ENCODE data around the gene DCAF17. TPM values are rescaled to one million over a fixed set of nuclear protein-coding genes. Genes with fewer than 3 reads are reported as not detected.

The DCAF17 gene
- total RNA-seq, 1 experiment from 2014 or later = 20.8 TPM

DNA sequence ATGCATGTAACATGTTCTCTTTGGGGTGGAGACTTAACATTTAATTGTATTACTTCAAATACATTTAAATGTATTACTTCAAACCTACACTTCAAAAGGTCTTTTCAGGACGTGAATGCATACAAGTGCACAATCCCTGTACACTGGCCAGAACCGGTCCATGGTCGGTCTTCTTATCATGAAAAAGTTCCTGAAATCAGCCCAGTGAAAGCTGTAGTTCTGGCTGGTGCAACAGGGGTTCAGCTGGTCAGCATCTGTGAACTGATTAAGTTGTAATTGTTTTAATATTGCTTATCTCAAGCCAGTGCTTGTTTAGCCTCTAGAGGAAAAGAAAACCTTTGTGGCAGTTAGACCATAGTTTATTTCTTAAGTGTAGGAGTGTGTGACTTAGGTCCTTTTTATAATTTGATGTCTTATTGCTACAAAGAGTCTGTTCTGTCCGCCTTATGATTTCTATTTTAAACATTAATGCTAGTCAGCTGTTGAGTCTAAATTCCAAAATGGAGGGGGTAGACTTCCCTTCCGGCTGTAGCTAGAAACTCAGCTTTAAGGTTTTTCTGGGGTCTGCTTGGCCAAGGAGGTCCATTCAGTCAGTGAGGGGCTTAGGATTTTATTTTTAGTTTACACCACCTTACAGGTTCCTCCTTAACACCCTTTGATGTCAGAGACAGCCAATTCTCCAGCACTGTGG is 87.5 kb downstream of the DCAF17 start:
- peaks cover 16% of the 10 kb centered on the region for H3K4me1 Mint-ChIP-seq (ENCODE audit: insufficient read depth, unreplicated experiment)
- BruUV-seq (replicated peaks) = no TSS peak
- peak overlapping the region; percentile 55 for H3K27ac Mint-ChIP-seq (ENCODE audit: low read depth, unreplicated experiment)
- no peak for DNase-seq (ENCODE audit: unreplicated experiment)
- ChIA-PET CTCF (interaction anchor here (0.6 to 1.6 kb wide), 6 partner anchors 11 to 1384 kb away, joined by 3 to 4 read pairs (median 3); no protein-coding TSS in a partner anchor), POLR2A (interaction anchor here (0.7 to 4.8 kb wide), 20 partner anchors 7 to 607 kb away, joined by 3 to 108 read pairs (median 4); partner anchors contain the start of genes DCAF17, DYNC1I2 and METTL8)
- no peaks in the 10 kb centered on the region for H3K9me3 Mint-ChIP-seq (ENCODE audit: unreplicated experiment)
- no peaks in the 10 kb centered on the region for H3K27me3 Mint-ChIP-seq (ENCODE audit: insufficient read depth, unreplicated experiment)
- TF ChIP-seq, protein P1, sequence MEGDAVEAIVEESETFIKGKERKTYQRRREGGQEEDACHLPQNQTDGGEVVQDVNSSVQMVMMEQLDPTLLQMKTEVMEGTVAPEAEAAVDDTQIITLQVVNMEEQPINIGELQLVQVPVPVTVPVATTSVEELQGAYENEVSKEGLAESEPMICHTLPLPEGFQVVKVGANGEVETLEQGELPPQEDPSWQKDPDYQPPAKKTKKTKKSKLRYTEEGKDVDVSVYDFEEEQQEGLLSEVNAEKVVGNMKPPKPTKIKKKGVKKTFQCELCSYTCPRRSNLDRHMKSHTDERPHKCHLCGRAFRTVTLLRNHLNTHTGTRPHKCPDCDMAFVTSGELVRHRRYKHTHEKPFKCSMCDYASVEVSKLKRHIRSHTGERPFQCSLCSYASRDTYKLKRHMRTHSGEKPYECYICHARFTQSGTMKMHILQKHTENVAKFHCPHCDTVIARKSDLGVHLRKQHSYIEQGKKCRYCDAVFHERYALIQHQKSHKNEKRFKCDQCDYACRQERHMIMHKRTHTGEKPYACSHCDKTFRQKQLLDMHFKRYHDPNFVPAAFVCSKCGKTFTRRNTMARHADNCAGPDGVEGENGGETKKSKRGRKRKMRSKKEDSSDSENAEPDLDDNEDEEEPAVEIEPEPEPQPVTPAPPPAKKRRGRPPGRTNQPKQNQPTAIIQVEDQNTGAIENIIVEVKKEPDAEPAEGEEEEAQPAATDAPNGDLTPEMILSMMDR (IDR thresholded peaks at IDR 0.05; ENCODE audit: unreplicated experiment) = no peak
- peak overlapping the region; percentile 85 for H3K4me3 Mint-ChIP-seq (ENCODE audit: unreplicated experiment)
- intact Hi-C loops (cut with micrococcal nuclease) = no loop called here
- no peaks in the 10 kb centered on the region for H3K36me3 Mint-ChIP-seq (ENCODE audit: insufficient read depth, unreplicated experiment)

DNA sequence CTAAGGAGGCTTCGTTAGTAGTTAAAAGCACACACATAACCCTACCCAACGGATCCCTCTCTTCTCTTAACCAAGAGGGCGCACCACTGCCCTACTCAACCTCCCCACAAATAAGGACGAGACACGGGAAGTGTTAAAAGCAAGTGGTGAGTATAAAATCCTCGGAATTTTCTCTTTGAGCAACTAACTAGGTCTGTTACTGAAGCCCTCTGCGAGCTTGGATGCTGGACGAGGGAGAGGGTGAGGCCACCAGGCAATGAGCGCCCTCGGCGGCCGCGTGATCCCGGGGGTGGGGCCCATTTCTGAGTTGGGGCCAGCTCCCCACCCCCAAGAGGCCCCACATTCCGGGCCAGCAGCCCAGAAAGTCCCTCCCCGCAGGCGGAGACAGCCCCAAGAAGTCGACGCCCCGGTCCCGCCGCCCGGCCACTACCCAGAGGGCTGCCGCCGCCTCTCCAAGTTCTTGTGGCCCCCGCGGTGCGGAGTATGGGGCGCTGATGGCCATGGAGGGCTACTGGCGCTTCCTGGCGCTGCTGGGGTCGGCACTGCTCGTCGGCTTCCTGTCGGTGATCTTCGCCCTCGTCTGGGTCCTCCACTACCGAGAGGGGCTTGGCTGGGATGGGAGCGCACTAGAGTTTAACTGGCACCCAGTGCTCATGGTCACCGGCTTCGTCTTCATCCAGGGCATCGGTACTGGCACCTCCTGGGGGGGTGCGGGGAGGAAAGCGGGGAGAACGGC is 88.2 kb downstream of the DCAF17 start, which contains the start of gene CYBRD1:
Gene CYBRD1, plus strand, starts transcription at position 423 of the 736 bp plus-strand sequence. Its CDS starts 72 bp downstream, at position 495.
- POLR2A ChIA-PET = interaction anchor here (0.5 to 4.8 kb wide), 22 partner anchors 8 to 606 kb away, joined by 3 to 108 read pairs (median 4); partner anchors contain the start of genes DCAF17, DYNC1I2 and METTL8
- no peaks in the 10 kb centered on the region for H3K9me3 Mint-ChIP-seq (ENCODE audit: unreplicated experiment)
- intact Hi-C loops (cut with micrococcal nuclease) = no loop called here
- CTCF ChIA-PET = interaction anchor here (0.7 to 1.6 kb wide), 4 partner anchors 10 to 760 kb away, joined by 3 to 4 read pairs (median 4); no protein-coding TSS in a partner anchor
- no TSS peak for BruUV-seq (replicated peaks)
- peak within 1 kb of the TSS; percentile 55 for H3K27ac Mint-ChIP-seq (ENCODE audit: low read depth, unreplicated experiment)
- peak; percentile 74 for DNase-seq (ENCODE audit: unreplicated experiment)
- no peaks in the 10 kb centered on the region for H3K36me3 Mint-ChIP-seq (ENCODE audit: insufficient read depth, unreplicated experiment)
- H3K27me3 Mint-ChIP-seq (ENCODE audit: insufficient read depth, unreplicated experiment) = no peaks in the 10 kb centered on the region
- TF ChIP-seq, protein P1 (IDR thresholded peaks at IDR 0.05; ENCODE audit: unreplicated experiment) = no peak
- H3K4me3 Mint-ChIP-seq (ENCODE audit: unreplicated experiment) = peak within 1 kb of the TSS; percentile 85
- peaks cover 15% of the 10 kb centered on the region for H3K4me1 Mint-ChIP-seq (ENCODE audit: insufficient read depth, unreplicated experiment)

DNA sequence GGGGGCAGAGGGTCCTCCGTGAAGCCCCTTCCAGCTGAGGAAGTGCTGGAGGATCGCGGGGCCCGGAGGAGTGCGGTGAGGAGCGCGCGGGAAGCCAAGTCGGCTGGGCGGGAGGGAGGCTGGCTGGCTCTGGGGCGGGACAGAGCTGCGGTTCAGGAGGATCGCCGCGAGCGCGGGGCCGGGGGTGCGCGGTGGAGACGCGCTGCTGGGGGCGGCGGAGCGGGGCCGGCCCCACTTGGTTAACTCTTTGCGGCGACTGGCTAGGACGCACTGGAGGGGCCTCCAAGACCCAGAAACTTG is 88.7 kb downstream of the DCAF17 start:
- Mint-ChIP-seq H3K27ac (ENCODE audit: low read depth, unreplicated experiment) (no peak overlapping the region), H3K27me3 (ENCODE audit: insufficient read depth, unreplicated experiment) (no peaks in the 10 kb centered on the region), H3K36me3 (ENCODE audit: insufficient read depth, unreplicated experiment) (no peaks in the 10 kb centered on the region), H3K9me3 (ENCODE audit: unreplicated experiment) (no peaks in the 10 kb centered on the region), H3K4me1 (ENCODE audit: insufficient read depth, unreplicated experiment) (peaks cover 15% of the 10 kb centered on the region), H3K4me3 (ENCODE audit: unreplicated experiment) (peak overlapping the region; percentile 85)
- BruUV-seq (replicated peaks) = no TSS peak
- no peak for DNase-seq (ENCODE audit: unreplicated experiment)
- POLR2A ChIA-PET = interaction anchor here (0.5 to 4.8 kb wide), 17 partner anchors 9 to 593 kb away, joined by 3 to 108 read pairs (median 8); partner anchors contain the start of genes DCAF17, DYNC1I2, GORASP2 and METTL8
- TF ChIP-seq, protein P1 (IDR thresholded peaks at IDR 0.05; ENCODE audit: unreplicated experiment) = no peak
- CTCF ChIA-PET = interaction anchor here (1.4 kb wide), 2 partner anchors 10 to 89 kb away, joined by 4 read pairs; partner anchors contain the start of genes DCAF17 and METTL8
- intact Hi-C loops (cut with micrococcal nuclease) = no loop called here
